GM23338 (cell line): ENCODE results near the gene PPP6R3. TPM values are rescaled to one million over a fixed set of nuclear protein-coding genes. Genes with fewer than 3 reads are reported as not detected.

Experiments
- ATAC-seq: fragments of 200-7000 bp; cut with Tn5 transposase; 3 replicates; pipeline ENCODE4 v1.9.1; 2020
- DNase-seq: peaks from one replicate; pipeline ENCODE4 v3.0.0-alpha.2; 2015; ENCODE audit warnings: low spot score
- H2AFZ ChIP-seq: fragments of 200-600 bp; sonication (generic); 2 replicates; pipeline ENCODE4 v1.8.0; 2016; ENCODE audit warnings: antibody characterized with exemption, mild to moderate bottlenecking, moderate library complexity
- H3F3A ChIP-seq: fragments of 200-600 bp; sonication (generic); replicated peaks from 2 replicates; pipeline ENCODE4 v1.8.0; 2017; ENCODE audit warnings: antibody characterized with exemption, mixed run types, low read depth
- H3K27ac ChIP-seq: fragments of 200-600 bp; sonication (generic); 2 replicates; pipeline ENCODE4 v1.6.1; 2016; ENCODE audit warnings: low read depth
- H3K27me3 ChIP-seq: fragments of 200-600 bp; sonication (generic); 2 replicates; pipeline ENCODE4 v1.8.0; 2016; ENCODE audit warnings: mild to moderate bottlenecking, mixed run types, moderate library complexity; ENCODE audit not compliant: insufficient read depth
- H3K36me3 ChIP-seq: fragments of 200-600 bp; sonication (generic); 2 replicates; pipeline ENCODE4 v1.8.0; 2016; ENCODE audit warnings: mild to moderate bottlenecking; ENCODE audit not compliant: insufficient read depth
- H3K4me1 ChIP-seq: fragments of 200-600 bp; sonication (generic); 2 replicates; pipeline ENCODE4 v1.8.0; 2016; ENCODE audit warnings: mild to moderate bottlenecking, moderate library complexity; ENCODE audit not compliant: insufficient read depth
- H3K4me2 ChIP-seq: fragments of 200-600 bp; sonication (generic); 2 replicates; pipeline ENCODE4 v1.7.1; 2017; ENCODE audit warnings: mixed run types
- H3K4me3 ChIP-seq: fragments of 200-600 bp; sonication (generic); 2 replicates; pipeline ENCODE4 v1.6.1; 2016; ENCODE audit warnings: mixed run types
- H3K79me2 ChIP-seq: fragments of 200-600 bp; sonication (generic); replicated peaks from 2 replicates; pipeline ENCODE4 v1.8.0; 2017; ENCODE audit warnings: mild to moderate bottlenecking; ENCODE audit not compliant: insufficient read depth
- H3K9me2 ChIP-seq: fragments of 200-600 bp; sonication (generic); 2 replicates; pipeline ENCODE4 v1.8.0; 2017; ENCODE audit not compliant: insufficient read depth
- H4K20me1 ChIP-seq: fragments of 200-600 bp; sonication (generic); replicated peaks from 2 replicates; pipeline ENCODE4 v1.8.0; 2017; ENCODE audit warnings: mild to moderate bottlenecking; ENCODE audit not compliant: insufficient read depth
- H3K27ac Mint-ChIP-seq: 2 replicates; pipeline ENCODE4 v1.8.0; 2020; ENCODE audit warnings: inconsistent platforms, mild to moderate bottlenecking, moderate library complexity, mixed read lengths
- H3K27me3 Mint-ChIP-seq: 3 replicates; pipeline ENCODE4 v1.8.0; 2022; ENCODE audit warnings: low read depth, mild to moderate bottlenecking, moderate library complexity, mixed read lengths, inconsistent platforms; ENCODE audit not compliant: insufficient read depth, poor library complexity
- H3K36me3 Mint-ChIP-seq: 3 replicates; pipeline ENCODE4 v1.8.0; 2021; ENCODE audit warnings: low read depth, mild to moderate bottlenecking, inconsistent platforms, moderate library complexity, mixed read lengths
- H3K4me1 Mint-ChIP-seq: 3 replicates; pipeline ENCODE4 v1.8.0; 2020; ENCODE audit warnings: mild to moderate bottlenecking, inconsistent platforms, mixed read lengths
- H3K4me3 Mint-ChIP-seq: 3 replicates; pipeline ENCODE4 v1.8.0; 2021; ENCODE audit warnings: moderate library complexity, mild to moderate bottlenecking, inconsistent platforms, mixed read lengths
- H3K9me3 Mint-ChIP-seq: 3 replicates; pipeline ENCODE4 v1.8.0; 2020; ENCODE audit warnings: moderate library complexity, mild to moderate bottlenecking, inconsistent platforms, mixed read lengths
- CREB1 ChIP-seq: fragments of 250-450 bp; sonication (Bioruptor Pico); IDR thresholded peaks from 2 replicates; pipeline ENCODE4 v1.5.0; 2020; ENCODE audit warnings: low read depth, mild to moderate bottlenecking, moderate library complexity
- EZH2 ChIP-seq: fragments of 200-600 bp; sonication (generic); IDR thresholded peaks from one replicate; pipeline ENCODE4 v1.8.0; 2017; ENCODE audit warnings: antibody characterized with exemption, mild to moderate bottlenecking, low read depth; ENCODE audit not compliant: unreplicated experiment
- EZH2phosphoT487 ChIP-seq: fragments of 200-600 bp; sonication (generic); IDR thresholded peaks from one replicate; pipeline ENCODE4 v1.8.1; 2018; ENCODE audit warnings: antibody characterized with exemption; ENCODE audit not compliant: unreplicated experiment
- JUNB ChIP-seq: IDR thresholded peaks from one replicate; pipeline ENCODE4 v1.6.1; 2016; ENCODE audit warnings: antibody characterized with exemption; ENCODE audit not compliant: unreplicated experiment
- POLR2AphosphoS5 ChIP-seq: IDR thresholded peaks from 2 replicates; pipeline ENCODE4 v1.6.1; 2016; ENCODE audit warnings: antibody characterized with exemption, low read depth
- STAT1 ChIP-seq: IDR thresholded peaks from one replicate; pipeline ENCODE4 v1.6.1; 2016; ENCODE audit warnings: antibody characterized with exemption; ENCODE audit not compliant: unreplicated experiment
- ZNF331 ChIP-seq: fragments of 250-450 bp; sonication (Bioruptor Pico); IDR thresholded peaks from 2 replicates; pipeline ENCODE4 v1.5.0; 2020; ENCODE audit warnings: low read depth, mild to moderate bottlenecking, moderate library complexity
- polyA plus RNA-seq: library from polyadenylated mRNA; unstranded; fragments of >200 nt; fragmentation: Nextera tagmentation; extraction: Ambion mirVana; gene quantifications from 2 replicates; pipeline ENCODE4 v1.2.1, GENCODE V29; 2016
- total RNA-seq: library from RNA; depleted of rRNA; stranded (reverse); fragments of >200 nt; shearing (Covaris generic); gene quantifications from 2 replicates; pipeline ENCODE4 v1.2.3, GENCODE V29; 2014
- TF ChIP-seq, protein P1 (sequence below): fragments of 250-450 bp; sonication (Bioruptor Pico); IDR thresholded peaks from 2 replicates; pipeline ENCODE4 v1.5.0; 2020; ENCODE audit warnings: mild to moderate bottlenecking, moderate library complexity
- TF ChIP-seq, protein P2 (sequence below): IDR thresholded peaks from one replicate; pipeline ENCODE4 v1.6.1; 2018; ENCODE audit warnings: antibody characterized with exemption; ENCODE audit not compliant: unreplicated experiment

PPP6R3 gene
- total and polyA plus RNA-seq, 2 experiments from 2014 or later, result 170 to 268 TPM

DNA sequence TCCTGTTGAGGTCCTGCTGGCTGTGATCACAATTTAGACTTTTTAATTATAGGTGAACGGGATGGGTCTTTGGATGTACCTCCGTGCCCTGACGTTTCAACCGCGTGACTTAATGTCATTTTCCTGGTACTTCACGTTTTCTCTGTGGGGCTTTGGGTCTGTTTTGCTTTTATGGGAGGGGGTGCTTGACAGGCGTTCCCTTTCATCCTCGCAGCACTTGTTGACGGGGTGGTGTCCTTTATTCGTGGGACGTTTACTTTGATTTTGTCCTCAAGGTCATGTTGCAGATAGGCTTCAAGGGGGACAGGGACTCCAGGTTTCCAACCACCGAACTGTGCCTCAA, 994 bp downstream of the PPP6R3 start (continued):
- TF ChIP-seq, protein P1, sequence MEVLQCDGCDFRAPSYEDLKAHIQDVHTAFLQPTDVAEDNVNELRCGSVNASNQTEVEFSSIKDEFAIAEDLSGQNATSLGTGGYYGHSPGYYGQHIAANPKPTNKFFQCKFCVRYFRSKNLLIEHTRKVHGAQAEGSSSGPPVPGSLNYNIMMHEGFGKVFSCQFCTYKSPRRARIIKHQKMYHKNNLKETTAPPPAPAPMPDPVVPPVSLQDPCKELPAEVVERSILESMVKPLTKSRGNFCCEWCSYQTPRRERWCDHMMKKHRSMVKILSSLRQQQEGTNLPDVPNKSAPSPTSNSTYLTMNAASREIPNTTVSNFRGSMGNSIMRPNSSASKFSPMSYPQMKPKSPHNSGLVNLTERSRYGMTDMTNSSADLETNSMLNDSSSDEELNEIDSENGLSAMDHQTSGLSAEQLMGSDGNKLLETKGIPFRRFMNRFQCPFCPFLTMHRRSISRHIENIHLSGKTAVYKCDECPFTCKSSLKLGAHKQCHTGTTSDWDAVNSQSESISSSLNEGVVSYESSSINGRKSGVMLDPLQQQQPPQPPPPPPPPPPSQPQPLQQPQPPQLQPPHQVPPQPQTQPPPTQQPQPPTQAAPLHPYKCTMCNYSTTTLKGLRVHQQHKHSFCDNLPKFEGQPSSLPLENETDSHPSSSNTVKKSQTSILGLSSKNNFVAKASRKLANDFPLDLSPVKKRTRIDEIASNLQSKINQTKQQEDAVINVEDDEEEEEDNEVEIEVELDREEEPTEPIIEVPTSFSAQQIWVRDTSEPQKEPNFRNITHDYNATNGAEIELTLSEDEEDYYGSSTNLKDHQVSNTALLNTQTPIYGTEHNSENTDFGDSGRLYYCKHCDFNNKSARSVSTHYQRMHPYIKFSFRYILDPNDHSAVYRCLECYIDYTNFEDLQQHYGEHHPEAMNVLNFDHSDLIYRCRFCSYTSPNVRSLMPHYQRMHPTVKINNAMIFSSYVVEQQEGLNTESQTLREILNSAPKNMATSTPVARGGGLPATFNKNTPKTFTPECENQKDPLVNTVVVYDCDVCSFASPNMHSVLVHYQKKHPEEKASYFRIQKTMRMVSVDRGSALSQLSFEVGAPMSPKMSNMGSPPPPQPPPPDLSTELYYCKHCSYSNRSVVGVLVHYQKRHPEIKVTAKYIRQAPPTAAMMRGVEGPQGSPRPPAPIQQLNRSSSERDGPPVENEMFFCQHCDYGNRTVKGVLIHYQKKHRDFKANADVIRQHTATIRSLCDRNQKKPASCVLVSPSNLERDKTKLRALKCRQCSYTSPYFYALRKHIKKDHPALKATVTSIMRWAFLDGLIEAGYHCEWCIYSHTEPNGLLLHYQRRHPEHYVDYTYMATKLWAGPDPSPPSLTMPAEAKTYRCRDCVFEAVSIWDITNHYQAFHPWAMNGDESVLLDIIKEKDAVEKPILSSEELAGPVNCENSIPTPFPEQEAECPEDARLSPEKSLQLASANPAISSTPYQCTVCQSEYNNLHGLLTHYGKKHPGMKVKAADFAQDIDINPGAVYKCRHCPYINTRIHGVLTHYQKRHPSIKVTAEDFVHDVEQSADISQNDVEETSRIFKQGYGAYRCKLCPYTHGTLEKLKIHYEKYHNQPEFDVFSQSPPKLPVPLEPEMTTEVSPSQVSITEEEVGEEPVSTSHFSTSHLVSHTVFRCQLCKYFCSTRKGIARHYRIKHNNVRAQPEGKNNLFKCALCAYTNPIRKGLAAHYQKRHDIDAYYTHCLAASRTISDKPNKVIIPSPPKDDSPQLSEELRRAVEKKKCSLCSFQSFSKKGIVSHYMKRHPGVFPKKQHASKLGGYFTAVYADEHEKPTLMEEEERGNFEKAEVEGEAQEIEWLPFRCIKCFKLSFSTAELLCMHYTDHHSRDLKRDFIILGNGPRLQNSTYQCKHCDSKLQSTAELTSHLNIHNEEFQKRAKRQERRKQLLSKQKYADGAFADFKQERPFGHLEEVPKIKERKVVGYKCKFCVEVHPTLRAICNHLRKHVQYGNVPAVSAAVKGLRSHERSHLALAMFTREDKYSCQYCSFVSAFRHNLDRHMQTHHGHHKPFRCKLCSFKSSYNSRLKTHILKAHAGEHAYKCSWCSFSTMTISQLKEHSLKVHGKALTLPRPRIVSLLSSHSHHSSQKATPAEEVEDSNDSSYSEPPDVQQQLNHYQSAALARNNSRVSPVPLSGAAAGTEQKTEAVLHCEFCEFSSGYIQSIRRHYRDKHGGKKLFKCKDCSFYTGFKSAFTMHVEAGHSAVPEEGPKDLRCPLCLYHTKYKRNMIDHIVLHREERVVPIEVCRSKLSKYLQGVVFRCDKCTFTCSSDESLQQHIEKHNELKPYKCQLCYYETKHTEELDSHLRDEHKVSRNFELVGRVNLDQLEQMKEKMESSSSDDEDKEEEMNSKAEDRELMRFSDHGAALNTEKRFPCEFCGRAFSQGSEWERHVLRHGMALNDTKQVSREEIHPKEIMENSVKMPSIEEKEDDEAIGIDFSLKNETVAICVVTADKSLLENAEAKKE, result no peak
- TF ChIP-seq POLR2AphosphoS5 (no peak), EZH2 (no peak), CREB1 (CRISPR knock-in tag) (no peak), EZH2phosphoT487 (no peak), ZNF331 (CRISPR knock-in tag) (no peak), JUNB (no peak), STAT1 (no peak)

DNA sequence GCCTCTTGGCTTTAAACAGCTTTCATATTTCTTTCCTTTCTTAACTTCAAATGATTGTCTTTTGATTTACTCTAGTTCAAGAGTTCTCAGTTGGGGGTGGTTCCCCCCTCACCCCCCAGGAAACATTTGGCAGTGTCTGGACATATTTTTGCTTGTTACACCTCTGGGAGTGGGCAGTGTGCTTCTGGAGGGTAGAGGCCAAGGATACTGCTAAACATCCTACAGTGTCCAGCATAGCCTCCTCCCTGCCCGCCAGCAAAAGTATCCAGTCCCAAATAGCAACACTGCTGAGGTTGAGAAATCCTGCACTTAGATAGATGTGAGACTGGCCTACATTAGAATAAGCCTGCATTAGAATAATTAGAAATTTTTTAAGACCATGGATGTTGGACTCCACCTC, 3.2 kb downstream of the PPP6R3 start:
- Histone ChIP-seq H2AFZ (no peak overlapping the region), H3K27me3 (no peaks in the 10 kb centered on the region), H3K36me3 (no peaks in the 10 kb centered on the region), H3K79me2 (peaks cover 77% of the 10 kb centered on the region), H3F3A (no peaks in the 10 kb centered on the region; the same call in 1 of the 2 replicates), H3K4me2 (0 out of 2 replicates have a peak overlapping the region, but pooled peaks have one; percentile 84), H3K27ac (no peak overlapping the region), H4K20me1 (peaks cover 69% of the 10 kb centered on the region), H3K4me3 (peak overlapping the region; percentile 66), H3K9me2 (no peaks in the 10 kb centered on the region), H3K4me1 (peaks cover 45% of the 10 kb centered on the region)
- peaks cover 40% of the 10 kb centered on the region for H3K4me1 Mint-ChIP-seq
- peak overlapping the region; percentile 34; the same call in 2 of the 3 replicates for H3K4me3 Mint-ChIP-seq
- ATAC-seq, result no peak
- H3K27me3 Mint-ChIP-seq, result peaks cover 13% of the 10 kb centered on the region
- no peak for DNase-seq
- peaks cover 4% of the 10 kb centered on the region; the same call in 2 of the 3 replicates for H3K36me3 Mint-ChIP-seq
- no peaks in the 10 kb centered on the region for H3K9me3 Mint-ChIP-seq
- H3K27ac Mint-ChIP-seq, result no peak overlapping the region; the same call in 1 of the 2 replicates
- TF ChIP-seq, protein P2, sequence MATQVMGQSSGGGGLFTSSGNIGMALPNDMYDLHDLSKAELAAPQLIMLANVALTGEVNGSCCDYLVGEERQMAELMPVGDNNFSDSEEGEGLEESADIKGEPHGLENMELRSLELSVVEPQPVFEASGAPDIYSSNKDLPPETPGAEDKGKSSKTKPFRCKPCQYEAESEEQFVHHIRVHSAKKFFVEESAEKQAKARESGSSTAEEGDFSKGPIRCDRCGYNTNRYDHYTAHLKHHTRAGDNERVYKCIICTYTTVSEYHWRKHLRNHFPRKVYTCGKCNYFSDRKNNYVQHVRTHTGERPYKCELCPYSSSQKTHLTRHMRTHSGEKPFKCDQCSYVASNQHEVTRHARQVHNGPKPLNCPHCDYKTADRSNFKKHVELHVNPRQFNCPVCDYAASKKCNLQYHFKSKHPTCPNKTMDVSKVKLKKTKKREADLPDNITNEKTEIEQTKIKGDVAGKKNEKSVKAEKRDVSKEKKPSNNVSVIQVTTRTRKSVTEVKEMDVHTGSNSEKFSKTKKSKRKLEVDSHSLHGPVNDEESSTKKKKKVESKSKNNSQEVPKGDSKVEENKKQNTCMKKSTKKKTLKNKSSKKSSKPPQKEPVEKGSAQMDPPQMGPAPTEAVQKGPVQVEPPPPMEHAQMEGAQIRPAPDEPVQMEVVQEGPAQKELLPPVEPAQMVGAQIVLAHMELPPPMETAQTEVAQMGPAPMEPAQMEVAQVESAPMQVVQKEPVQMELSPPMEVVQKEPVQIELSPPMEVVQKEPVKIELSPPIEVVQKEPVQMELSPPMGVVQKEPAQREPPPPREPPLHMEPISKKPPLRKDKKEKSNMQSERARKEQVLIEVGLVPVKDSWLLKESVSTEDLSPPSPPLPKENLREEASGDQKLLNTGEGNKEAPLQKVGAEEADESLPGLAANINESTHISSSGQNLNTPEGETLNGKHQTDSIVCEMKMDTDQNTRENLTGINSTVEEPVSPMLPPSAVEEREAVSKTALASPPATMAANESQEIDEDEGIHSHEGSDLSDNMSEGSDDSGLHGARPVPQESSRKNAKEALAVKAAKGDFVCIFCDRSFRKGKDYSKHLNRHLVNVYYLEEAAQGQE, result no peak
